Measurements from ENCODE around the gene KLF4. TPM values are rescaled to one million over a fixed set of nuclear protein-coding genes. Genes with fewer than 3 reads are reported as not detected.

KLF4 gene
- total RNA-seq, 1 experiment from 2014 or later = 7.1 TPM

- Histone ChIP-seq H4K8ac (replicated peaks; ENCODE audit: insufficient read length, low read depth, low read length) (no peak overlapping the region), H3K9me3 (ENCODE audit: control insufficient read depth, low read depth, low read length) (no peaks in the 10 kb centered on the region), H3K4me2 (ENCODE audit: insufficient read depth, insufficient read length, low read length) (no peak overlapping the region), H3K9ac (ENCODE audit: extremely low read depth, insufficient read length, low read length) (no peak overlapping the region), H2BK20ac (ENCODE audit: low read depth, low read length, poor library complexity, severe bottlenecking) (no peak overlapping the region), H3K56ac (ENCODE audit: insufficient read length, low read depth, low read length) (no peak overlapping the region), H2AK5ac (ENCODE audit: insufficient read length, low read length) (no peak overlapping the region), H3K79me1 (ENCODE audit: insufficient read depth, low read depth, low read length, poor library complexity, severe bottlenecking) (no peaks in the 10 kb centered on the region), H3K23ac (ENCODE audit: insufficient read length, low read depth, low read length) (no peak overlapping the region), H3K23me2 (ENCODE audit: insufficient read length, low read depth, low read length, poor library complexity, severe bottlenecking) (no peaks in the 10 kb centered on the region), H2AFZ (ENCODE audit: low read length) (no peak overlapping the region), H3K4ac (ENCODE audit: low read depth, low read length) (no peak overlapping the region), H3K4me1 (ENCODE audit: insufficient read depth, low read length) (peaks cover 4% of the 10 kb centered on the region; the same call in 1 of the 2 replicates), H3K79me2 (ENCODE audit: insufficient read depth, low read length) (no peaks in the 10 kb centered on the region), H4K20me1 (ENCODE audit: control insufficient read depth, insufficient read depth, insufficient read length) (no peaks in the 10 kb centered on the region), H3K27me3 (ENCODE audit: insufficient read depth, low read length) (no peaks in the 10 kb centered on the region), H2BK15ac (ENCODE audit: low read depth, low read length) (no peak overlapping the region), H3K14ac (ENCODE audit: insufficient read depth, low read length) (no peak overlapping the region), H4K91ac (ENCODE audit: insufficient read length, low read depth, low read length) (no peak overlapping the region), H3K18ac (ENCODE audit: insufficient read length, low read depth, low read length) (no peak overlapping the region), H2BK120ac (ENCODE audit: low read depth, low read length, poor library complexity, severe bottlenecking) (no peak overlapping the region), H4K5ac (ENCODE audit: insufficient read length, low read depth, low read length) (no peak overlapping the region), H2BK12ac (ENCODE audit: insufficient read length, low read depth, low read length) (no peak overlapping the region), H2BK5ac (ENCODE audit: insufficient read length, low read length) (no peak overlapping the region), H3K27ac (ENCODE audit: insufficient read length, low read depth, low read length) (no peak overlapping the region), H3T11ph (ENCODE audit: low read length) (no peak overlapping the region)
- H3K36me3 Mint-ChIP-seq (ENCODE audit: insufficient read depth in 1 of 3, low read depth in 3 of 3) = no peaks in the 10 kb centered on the region
- WGBS (ENCODE audit: extremely low coverage, insufficient read length, low lambda C conversion rate) = no CpG with 5 or more reads among the region's 3 CpGs
- peak overlapping the region in 2 of 3 experiments; percentile 81 to 94; a peak in 4 of 7 replicates for H3K27ac Mint-ChIP-seq
- H3K4me3 Mint-ChIP-seq = no peak overlapping the region
- peaks cover 25 to 40% of the 10 kb centered on the region in 2 experiments for H3K4me1 Mint-ChIP-seq
- no peak for TF ChIP-seq CTCF (conservative IDR thresholded peaks at IDR 0.05)
- no peaks in the 10 kb centered on the region for H3K27me3 Mint-ChIP-seq (ENCODE audit: low read depth)
- no peak for DNase-seq
- no peaks in the 10 kb centered on the region for H3K9me3 Mint-ChIP-seq
Measured at GRCh38 chr9:107439991-107440456, 49.5 kb downstream of the KLF4 start.

All from H9 (cell line).